HG03442 (cell line): ENCODE data around the gene COG3.

Source experiments
- ATAC-seq: cut with Tn5 transposase; IDR thresholded peaks from one replicate; pipeline ENCODE4 v1.9.1; 2021; ENCODE audit warnings: mild to moderate bottlenecking, moderate library complexity; ENCODE audit not compliant: unreplicated experiment

COG3 gene

DNA sequence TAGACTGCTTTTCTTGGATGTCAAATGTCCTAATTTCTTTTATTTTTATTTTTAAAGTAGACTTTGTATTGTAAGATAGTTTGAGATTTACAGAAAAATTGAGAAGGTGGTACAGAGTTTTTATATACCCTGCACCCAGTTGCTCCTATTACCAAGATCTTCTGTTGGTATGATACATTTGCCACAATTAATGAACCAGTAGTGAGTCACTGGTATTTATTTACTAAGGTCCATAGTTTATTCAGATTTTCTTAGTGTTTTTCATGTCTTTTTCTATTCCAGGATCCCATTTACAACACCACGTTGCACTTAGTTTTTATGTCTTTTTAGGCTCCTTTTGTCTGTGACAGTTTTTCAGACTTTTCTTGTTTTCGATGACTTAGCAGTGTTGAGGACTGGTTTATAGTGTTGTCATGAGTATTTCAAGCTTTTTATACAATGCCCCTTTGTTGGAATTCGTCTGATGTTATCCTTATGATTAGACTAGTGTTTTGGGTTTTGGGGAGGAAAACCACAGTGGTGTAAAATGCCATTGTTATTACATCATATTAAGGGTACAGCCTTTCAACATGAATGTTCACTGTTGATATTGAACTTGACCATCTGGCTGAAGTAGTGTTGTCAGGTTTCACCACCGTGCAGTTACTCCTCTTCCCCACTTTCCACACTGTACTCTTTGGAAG, 35.9 kb downstream of the COG3 start:
- no peak for ATAC-seq

- ATAC-seq: no peak
Measured at GRCh38 chr13:45501175-45501526, 36.4 kb downstream of the COG3 start.

DNA sequence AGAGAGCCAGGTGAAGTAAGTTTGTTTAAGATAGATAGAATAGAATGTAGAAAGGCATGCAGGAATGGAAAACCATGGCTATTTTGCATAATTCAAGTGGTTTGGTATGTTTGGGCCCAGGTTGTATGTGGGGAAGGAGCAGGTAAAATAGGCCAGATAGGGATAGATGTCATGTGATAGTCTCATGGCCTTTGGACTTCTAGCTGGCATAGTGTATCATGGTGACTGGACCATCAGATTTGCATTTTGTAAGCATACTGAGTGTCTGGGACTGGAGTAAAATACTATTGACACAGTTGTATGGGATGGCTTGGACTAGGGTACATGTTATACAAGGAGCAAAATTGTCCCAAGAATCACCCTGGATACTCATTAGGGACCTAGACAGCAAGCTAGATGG, 38.9 kb downstream of the COG3 start:
- ATAC-seq: no peak

- ATAC-seq: no peak
Measured at GRCh38 chr13:45506811-45507210, 42.1 kb downstream of the COG3 start.

DNA sequence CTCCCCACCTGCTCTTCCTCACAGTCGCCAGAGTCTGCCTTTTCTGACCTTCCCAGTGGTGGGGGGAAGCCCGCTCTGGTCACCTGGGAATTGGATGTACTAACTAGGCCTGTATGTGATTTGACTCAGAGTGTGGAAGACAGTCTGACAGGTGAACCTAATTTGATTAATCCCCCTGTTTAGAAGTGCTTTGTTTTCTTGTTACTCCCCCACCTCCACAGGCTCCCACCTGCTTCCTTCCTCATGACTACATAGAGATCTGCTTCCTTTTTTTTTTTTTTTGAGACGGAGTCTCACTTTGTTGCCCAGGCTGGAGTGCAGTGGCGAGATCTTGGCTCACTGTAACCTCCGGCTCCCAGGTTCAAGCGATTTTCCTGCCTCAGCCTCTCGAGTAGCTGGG, 44.0 kb downstream of the COG3 start:
- no peak for ATAC-seq

- no peak for ATAC-seq
Measured at GRCh38 chr13:45510672-45511071, 45.9 kb downstream of the COG3 start.

GRCh38 chr13:45511310-45512097, 46.8 kb downstream of the COG3 start:
- no peak for ATAC-seq

GRCh38 chr13:45512098-45512496, 47.4 kb downstream of the COG3 start:
- ATAC-seq: no peak

DNA sequence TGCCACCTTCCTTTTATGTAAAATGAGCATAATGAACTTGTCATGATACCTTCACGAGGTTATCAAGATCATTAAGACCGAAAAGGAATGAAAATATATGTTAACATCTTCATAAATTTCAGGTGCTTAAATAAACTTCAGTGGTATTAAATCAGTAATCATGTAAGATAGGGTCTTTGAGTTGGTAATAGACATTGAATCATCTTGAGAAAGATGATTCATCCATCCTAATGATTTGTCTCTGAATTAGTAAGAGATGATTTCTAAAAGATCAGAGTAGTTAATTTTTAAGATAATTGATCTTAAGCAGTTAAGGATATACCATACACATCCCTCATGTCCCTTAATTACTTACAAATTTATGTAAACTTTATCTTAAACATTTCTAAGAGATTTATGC, 52.0 kb downstream of the COG3 start:
- ATAC-seq: no peak

GRCh38 chr13:45518525-45519245, 53.9 kb downstream of the COG3 start:
- no peak for ATAC-seq

DNA sequence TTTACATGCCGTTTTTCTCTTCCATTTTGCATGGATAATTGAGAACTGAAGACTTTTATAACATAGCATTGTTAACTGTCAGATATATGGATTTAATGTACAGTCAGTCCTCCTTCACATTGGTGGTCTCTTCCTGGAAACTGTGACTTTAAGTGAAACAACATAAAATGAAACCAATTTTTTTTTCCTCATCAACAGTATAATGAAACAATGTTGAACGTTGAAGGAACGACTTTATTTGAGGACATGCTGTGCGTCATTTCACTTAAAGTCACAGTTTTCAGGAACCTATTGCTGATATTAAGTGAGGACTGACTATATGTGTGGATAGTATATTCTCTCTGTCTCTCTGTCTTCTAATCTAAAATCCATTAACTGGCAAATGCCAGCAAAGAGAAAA, 54.8 kb downstream of the COG3 start:
- no peak for ATAC-seq

- no peak for ATAC-seq
Measured at GRCh38 chr13:45521297-45521696, 56.6 kb downstream of the COG3 start.

GRCh38 chr13:45522571-45522970, 57.8 kb downstream of the COG3 start:
- no peak for ATAC-seq

GRCh38 chr13:45527699-45528462, 63.1 kb downstream of the COG3 start:
- no peak for ATAC-seq

- no peak for ATAC-seq
Measured at GRCh38 chr13:45529758-45530157, 65.0 kb downstream of the COG3 start.

- ATAC-seq: no peak
Measured at GRCh38 chr13:45534604-45535003, 69.9 kb downstream of the COG3 start.

DNA sequence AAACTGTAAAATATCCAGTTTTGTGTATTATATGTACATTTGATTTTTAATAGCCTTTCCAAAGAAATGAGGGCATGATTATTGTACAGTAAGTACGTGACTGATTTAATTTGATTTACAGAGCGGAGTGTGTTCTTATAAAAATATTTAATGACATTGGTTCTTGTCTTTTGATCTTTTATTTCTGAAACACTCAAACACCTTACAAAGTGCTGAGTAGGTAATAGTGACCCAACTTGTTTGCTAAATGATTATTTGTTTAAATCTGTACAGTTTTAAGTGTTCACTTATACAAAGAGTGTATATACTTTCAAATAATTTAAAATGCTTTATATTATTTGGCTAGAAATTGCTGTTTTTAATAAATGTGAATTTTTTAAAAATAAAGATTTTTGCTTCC, 71.5 kb downstream of the COG3 start:
- ATAC-seq: no peak

GRCh38 chr13:45537516-45537915, 72.8 kb downstream of the COG3 start:
- no peak for ATAC-seq

DNA sequence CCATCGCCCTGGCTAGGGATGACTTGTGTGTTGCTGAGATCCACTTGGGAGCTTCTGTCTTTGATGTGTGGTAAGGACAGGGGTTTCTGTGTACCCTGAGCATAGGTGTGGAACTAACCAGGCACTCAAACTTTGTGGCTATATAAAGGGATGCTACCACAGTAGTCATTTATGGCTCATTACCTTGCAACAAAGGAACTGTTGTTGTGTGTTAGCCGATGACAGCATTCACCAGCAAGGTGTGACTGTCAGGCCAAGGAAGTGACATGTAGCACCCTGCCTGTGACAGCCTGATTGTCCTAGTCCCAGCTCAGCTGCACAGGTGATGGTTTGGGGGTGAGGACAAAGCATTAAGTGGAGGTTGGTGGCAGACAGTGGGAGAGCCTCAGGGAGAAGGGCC, 73.6 kb downstream of the COG3 start:
- no peak for ATAC-seq

DNA sequence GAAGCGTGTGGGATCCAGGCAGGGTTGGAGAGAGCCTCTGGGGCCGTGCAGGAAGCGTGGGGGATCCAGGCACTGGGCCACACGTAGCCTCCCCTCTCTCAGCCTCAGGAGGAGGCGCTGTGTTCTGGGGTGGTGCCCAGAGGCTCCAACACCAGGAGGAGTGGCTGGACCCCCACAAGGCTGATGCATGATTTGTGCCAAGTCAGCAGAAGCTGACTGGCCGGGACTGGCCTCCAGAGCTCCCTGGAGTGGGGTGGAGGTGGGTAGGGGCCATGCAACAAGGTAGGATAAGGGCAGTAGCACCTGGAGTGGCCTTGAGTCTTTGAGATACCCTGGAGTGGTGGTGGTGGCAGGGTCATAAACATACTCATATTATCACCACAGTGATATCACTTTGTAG, 75.5 kb downstream of the COG3 start:
- no peak for ATAC-seq

- no peak for ATAC-seq
Measured at GRCh38 chr13:45540864-45541263, 76.1 kb downstream of the COG3 start.
